Activated B cell treated with CpG ODN at 0.5 μM for 24 hours (primary cell): ENCODE results near the gene PSKH1. TPM values are rescaled to one million over a fixed set of nuclear protein-coding genes. Genes with fewer than 3 reads are reported as not detected.
"Not testable (repeated sequence)": the region's sequence is repeated elsewhere in the genome, so short reads cannot be mapped to it uniquely, and the experiment has no call there.

Source experiments
- ATAC-seq: fragments of 200-7000 bp; cut with Tn5 transposase; one replicate; pipeline ENCODE4 v1.10.0; 2021; ENCODE audit warnings: low read depth, mild to moderate bottlenecking, moderate library complexity
- CTCF ChIA-PET: fragments of 350-600 bp; sonication (Branson Sonifier 250); formaldehyde crosslinking; loops from one replicate; lab custom pipeline; 2021; ENCODE audit warnings: antibody characterized with exemption; lab: Charles Lee
- POLR2A ChIA-PET: fragments of 350-600 bp; sonication (Branson Sonifier 250); formaldehyde crosslinking; loops from one replicate; lab custom pipeline; 2021; ENCODE audit warnings: antibody characterized with exemption; lab: Charles Lee
- DNase-seq: peaks from one replicate; pipeline ENCODE4 v3.0.0; 2022
- H3K27ac Mint-ChIP-seq: one replicate; pipeline ENCODE4 v1.8.0; 2020; ENCODE audit warnings: mixed read lengths
- H3K27me3 Mint-ChIP-seq: one replicate; pipeline ENCODE4 v1.8.0; 2021; ENCODE audit warnings: mixed read lengths
- H3K36me3 Mint-ChIP-seq: one replicate; pipeline ENCODE4 v1.8.0; 2021; ENCODE audit warnings: low read depth, mixed read lengths
- H3K4me1 Mint-ChIP-seq: one replicate; pipeline ENCODE4 v1.8.0; 2021; ENCODE audit warnings: mixed read lengths
- H3K4me3 Mint-ChIP-seq: one replicate; pipeline ENCODE4 v1.8.0; 2020; ENCODE audit warnings: mild to moderate bottlenecking, mixed read lengths
- H3K9me3 Mint-ChIP-seq: one replicate; pipeline ENCODE4 v1.8.0; 2020; ENCODE audit warnings: mixed read lengths
- intact Hi-C: fragments of 100-400 bp; cut with micrococcal nuclease; formaldehyde crosslinking; loops from one replicate; pipeline ENCODE4 v1.15.1; 2024
- total RNA-seq: library from RNA; stranded (reverse); gene quantifications from 2 replicates; pipeline ENCODE4 v1.2.3, GENCODE V29; 2022
- TF ChIP-seq, protein P1 (sequence below): fragments of 200-600 bp; IDR thresholded peaks from one replicate; pipeline ENCODE4 v1.8.0; 2022; ENCODE audit warnings: antibody characterized with exemption, mild to moderate bottlenecking

Gene PSKH1
- total RNA-seq, 1 donor from 2014 or later = 22.0 TPM

GRCh38 chr16:67936880-67937605 is 44.0 kb downstream of the PSKH1 start:
- Mint-ChIP-seq H3K27ac (peak overlapping the region; percentile 98), H3K36me3 (peaks cover 45% of the 10 kb centered on the region), H3K4me3 (peak overlapping the region; percentile 99), H3K27me3 (no peaks in the 10 kb centered on the region), H3K9me3 (no peaks in the 10 kb centered on the region), H3K4me1 (peaks cover 37% of the 10 kb centered on the region)
- intact Hi-C loops = loop anchor here (1.0 to 2.0 kb wide), 7 partner anchors 31 to 268 kb away; partner anchors contain the start of genes DDX28, DUS2, RANBP10 and SLC12A4
- ChIA-PET POLR2A (interaction anchor here (0.6 to 3.4 kb wide), 26 partner anchors 9 to 1821 kb away, joined by 3 to 30 read pairs (median 8); partner anchors contain the start of genes CARMIL2, DDX28, DPEP2 and DUS2), CTCF (interaction anchor here (0.7 to 4.0 kb wide), 6 partner anchors 10 to 121 kb away, joined by 3 to 28 read pairs (median 5); no protein-coding TSS in a partner anchor)
- TF ChIP-seq, protein P1, sequence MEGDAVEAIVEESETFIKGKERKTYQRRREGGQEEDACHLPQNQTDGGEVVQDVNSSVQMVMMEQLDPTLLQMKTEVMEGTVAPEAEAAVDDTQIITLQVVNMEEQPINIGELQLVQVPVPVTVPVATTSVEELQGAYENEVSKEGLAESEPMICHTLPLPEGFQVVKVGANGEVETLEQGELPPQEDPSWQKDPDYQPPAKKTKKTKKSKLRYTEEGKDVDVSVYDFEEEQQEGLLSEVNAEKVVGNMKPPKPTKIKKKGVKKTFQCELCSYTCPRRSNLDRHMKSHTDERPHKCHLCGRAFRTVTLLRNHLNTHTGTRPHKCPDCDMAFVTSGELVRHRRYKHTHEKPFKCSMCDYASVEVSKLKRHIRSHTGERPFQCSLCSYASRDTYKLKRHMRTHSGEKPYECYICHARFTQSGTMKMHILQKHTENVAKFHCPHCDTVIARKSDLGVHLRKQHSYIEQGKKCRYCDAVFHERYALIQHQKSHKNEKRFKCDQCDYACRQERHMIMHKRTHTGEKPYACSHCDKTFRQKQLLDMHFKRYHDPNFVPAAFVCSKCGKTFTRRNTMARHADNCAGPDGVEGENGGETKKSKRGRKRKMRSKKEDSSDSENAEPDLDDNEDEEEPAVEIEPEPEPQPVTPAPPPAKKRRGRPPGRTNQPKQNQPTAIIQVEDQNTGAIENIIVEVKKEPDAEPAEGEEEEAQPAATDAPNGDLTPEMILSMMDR = no peak
- DNase-seq = no peak
- peak; percentile 63 for ATAC-seq

DNA sequence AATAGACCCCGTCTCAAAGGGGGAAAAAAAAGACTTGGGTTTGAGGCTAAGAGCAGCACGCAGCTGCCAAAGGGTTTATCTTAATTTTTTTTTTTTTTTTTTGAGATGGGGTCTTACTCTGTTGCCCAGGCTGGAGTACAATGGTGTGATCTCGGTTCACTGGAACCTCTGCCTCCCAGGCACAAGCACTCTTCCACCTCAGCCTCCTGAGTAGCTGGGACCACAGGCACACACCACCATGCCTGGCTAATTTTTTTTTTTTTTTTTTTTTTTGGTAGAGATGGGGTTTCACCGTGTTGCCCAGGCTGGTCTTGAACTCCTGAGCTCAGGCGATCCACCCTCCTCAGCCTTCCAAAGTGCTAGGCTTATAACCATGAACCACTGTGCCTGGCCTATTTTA is 44.7 kb downstream of the PSKH1 start:
- CTCF ChIA-PET = interaction anchor here (0.7 kb wide), 1 partner anchor 54 kb away, joined by 3 read pairs; no protein-coding TSS in a partner anchor
- ATAC-seq, H3K9me3 Mint-ChIP-seq, H3K4me3 Mint-ChIP-seq, DNase-seq, H3K27me3 Mint-ChIP-seq, H3K27ac Mint-ChIP-seq: not testable (repeated sequence)
- peaks cover 37% of the 10 kb centered on the region for H3K4me1 Mint-ChIP-seq
- intact Hi-C loops = loop anchor here (2.0 kb wide), 1 partner anchor 269 kb away; no protein-coding TSS in a partner anchor
- peaks cover 40% of the 10 kb centered on the region for H3K36me3 Mint-ChIP-seq
- POLR2A ChIA-PET = interaction anchor here (0.6 to 3.4 kb wide), 4 partner anchors 30 to 121 kb away, joined by 4 to 28 read pairs (median 24); partner anchors contain the start of genes DDX28, DUS2 and SLC12A4

DNA sequence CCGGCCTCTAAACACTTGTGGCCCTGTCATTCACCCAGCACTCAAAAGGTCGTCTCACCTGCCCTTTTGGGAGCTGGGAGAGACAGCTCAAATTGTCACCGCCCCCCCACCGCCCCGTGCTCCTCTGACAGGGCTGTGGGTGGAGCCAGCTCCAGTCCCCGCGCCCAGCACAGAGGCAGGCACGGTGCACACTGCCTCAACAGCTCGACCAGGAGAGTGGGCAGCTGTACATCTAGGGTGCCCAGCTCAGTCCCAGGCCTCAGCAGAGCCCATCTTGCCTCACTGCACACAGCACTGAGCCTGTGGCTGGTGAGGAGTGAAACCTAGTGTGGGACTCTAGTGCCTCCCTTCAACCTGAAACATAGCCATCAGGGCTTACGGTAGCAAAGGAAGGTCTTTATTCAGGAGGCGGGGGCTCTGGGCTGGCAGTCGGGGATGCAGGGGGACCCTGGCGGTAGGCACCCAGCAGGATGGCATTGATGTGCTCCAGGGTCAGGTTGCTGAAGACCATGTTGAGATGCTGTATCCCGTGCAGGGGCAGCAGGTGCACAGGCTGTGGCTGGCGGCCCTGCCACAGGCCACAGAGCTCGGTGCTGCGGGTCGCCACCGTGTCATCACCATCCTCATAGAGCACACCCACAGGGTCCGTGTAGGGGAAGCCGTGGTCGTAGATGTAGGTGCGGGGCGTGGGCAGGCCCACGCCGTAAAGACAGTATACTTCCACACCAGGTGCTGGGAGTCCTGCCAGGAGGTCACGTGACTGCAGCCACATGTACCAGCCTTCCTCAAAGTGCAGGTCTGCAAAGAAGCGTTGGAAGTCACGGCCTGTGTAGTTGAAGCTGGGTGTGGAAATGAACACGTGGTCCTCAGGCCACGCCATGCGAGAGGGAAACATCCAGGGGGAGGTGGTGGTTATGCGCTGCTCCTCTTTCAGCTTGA is 46.7 kb downstream of the PSKH1 start:
- DNase-seq (no peak), ATAC-seq (no peak)
- ChIA-PET CTCF (interaction anchor here (1.5 to 2.9 kb wide), 3 partner anchors 47 to 101 kb away, joined by 4 to 15 read pairs (median 12); no protein-coding TSS in a partner anchor), POLR2A (interaction anchor here (0.8 kb wide), 1 partner anchor 60 kb away, joined by 3 read pairs; no protein-coding TSS in a partner anchor)
- Mint-ChIP-seq H3K4me1 (peaks cover 37% of the 10 kb centered on the region), H3K27me3 (no peaks in the 10 kb centered on the region), H3K27ac (peak overlapping the region; percentile 66), H3K4me3 (peak overlapping the region; percentile 4), H3K36me3 (peaks cover 22% of the 10 kb centered on the region), H3K9me3 (no peaks in the 10 kb centered on the region)
- intact Hi-C loops = no loop called here
- TF ChIP-seq, protein P1 = no peak

DNA sequence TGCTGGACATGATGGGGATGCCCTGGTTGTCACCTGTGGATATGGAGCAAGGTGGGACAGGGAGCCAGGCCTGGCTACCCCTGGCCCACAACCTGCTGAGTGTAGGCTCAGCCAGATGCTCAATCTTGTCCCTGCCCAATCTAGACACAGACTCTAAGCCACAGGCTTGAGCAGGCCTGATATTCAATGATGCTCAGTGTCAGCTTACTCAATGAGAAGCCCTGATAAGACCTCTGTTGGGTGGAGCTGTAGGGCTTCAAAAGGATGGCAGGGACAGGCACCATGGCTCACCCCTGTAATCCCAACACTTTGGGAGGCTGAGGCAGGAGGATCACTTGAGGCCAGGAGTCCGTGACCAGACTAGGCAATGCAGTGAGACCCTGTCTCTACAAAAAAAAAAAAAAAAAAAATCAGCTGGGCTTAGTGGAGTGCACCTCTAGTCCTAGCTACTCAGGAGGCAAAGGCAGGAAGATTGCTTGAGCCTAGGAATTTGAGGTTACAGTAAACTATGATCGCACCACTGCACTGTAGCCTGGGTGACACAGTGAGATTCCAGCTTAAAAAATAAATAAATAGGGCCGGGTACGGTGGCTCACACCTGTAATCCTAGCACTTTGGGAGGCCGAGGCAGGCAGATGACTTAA is 47.5 kb downstream of the PSKH1 start:
- TF ChIP-seq, protein P1 = no peak
- peaks cover 30% of the 10 kb centered on the region for H3K4me1 Mint-ChIP-seq
- no peak for ATAC-seq
- intact Hi-C loops = no loop called here
- H3K4me3 Mint-ChIP-seq = peak overlapping the region; percentile 4
- peak overlapping the region; percentile 66 for H3K27ac Mint-ChIP-seq
- peaks cover 20% of the 10 kb centered on the region for H3K36me3 Mint-ChIP-seq
- ChIA-PET CTCF (interaction anchor here (0.6 to 2.9 kb wide), 5 partner anchors 45 to 257 kb away, joined by 3 to 15 read pairs (median 4); no protein-coding TSS in a partner anchor), POLR2A (interaction anchor here (0.6 to 0.8 kb wide), 2 partner anchors 60 to 104 kb away, joined by 3 read pairs; no protein-coding TSS in a partner anchor)
- no peak for DNase-seq
- H3K9me3 Mint-ChIP-seq = no peaks in the 10 kb centered on the region
- H3K27me3 Mint-ChIP-seq = no peaks in the 10 kb centered on the region
